Transverse colon (tissue), 4 donors: ENCODE data around the gene RAD17. TPM values are rescaled to one million over a fixed set of nuclear protein-coding genes. Genes with fewer than 3 reads are reported as not detected.
"Not testable (repeated sequence)": the region's sequence is repeated elsewhere in the genome, so short reads cannot be mapped to it uniquely, and the experiment has no call there.

Source experiments
- DNase-seq: peaks from one replicate; pipeline ENCODE4 v3.0.0-alpha.2; 2019
- H3K27ac ChIP-seq, 4 donors: fragments of 200-600 bp; sonication (generic); 2 replicates each; pipeline ENCODE4 v1.5.1; 2016 to 2018; ENCODE audit warnings: inconsistent platforms in 4 of 4
- H3K27me3 ChIP-seq: fragments of 200-600 bp; sonication (generic); 2 replicates; pipeline ENCODE4 v1.5.1; 2017; ENCODE audit warnings: inconsistent platforms
- H3K36me3 ChIP-seq, 4 donors: fragments of 200-600 bp; sonication (generic); 2 replicates each; pipeline ENCODE4 v1.5.1; 2017 to 2019; ENCODE audit warnings: inconsistent platforms in 4 of 4
- H3K4me1 ChIP-seq, 4 donors: fragments of 200-600 bp; sonication (generic); 2 replicates each; pipeline ENCODE4 v1.5.1; 2017 to 2020; ENCODE audit warnings: inconsistent platforms in 4 of 4
- H3K4me3 ChIP-seq, 4 donors: fragments of 200-600 bp; sonication (generic); 1 replicate in 1 of 4; 2 replicates in 3 of 4; pipeline versions ENCODE4 v1.5.1 to v1.6.1; 2017 to 2019; ENCODE audit warnings: inconsistent platforms in 4 of 4
- H3K9me3 ChIP-seq, 2 donors: fragments of 200-600 bp; sonication (generic); 2 replicates each; pipeline ENCODE4 v1.5.1; 2017 to 2019; ENCODE audit warnings: inconsistent platforms in 2 of 2
- EP300 ChIP-seq: sonication (generic); formaldehyde crosslinking; IDR thresholded peaks from one replicate; pipeline ENCODE4 v1.6.1; 2017; ENCODE audit warnings: antibody characterized with exemption, low read depth
- POLR2A ChIP-seq: fragments of 450-650 bp; IDR thresholded peaks from one replicate; pipeline ENCODE4 v1.6.1; 2016; ENCODE audit warnings: antibody characterized with exemption, mild to moderate bottlenecking, moderate library complexity
- POLR2AphosphoS5 ChIP-seq, 3 donors: sonication (generic); formaldehyde crosslinking; IDR thresholded peaks; one replicate each; pipeline ENCODE4 v1.6.1; 2016; ENCODE audit warnings: antibody characterized with exemption in 3 of 3
- WGBS, 2 donors: methylation state at CpG; one replicate each; pipeline ENCODE4 v1.1.5; 2018; ENCODE audit warnings: low coverage in 1 of 2; 5-methylcytosine and 5-hydroxymethylcytosine counted together
- in situ Hi-C, 4 donors: fragments of 200-750 bp; cut with MboI; loops; one replicate each; pipeline versions ENCODE4 v1.15.0 to v1.15.1; 2017; ENCODE audit warnings: low sequenced_read_pairs in 3 of 4, low pct_ligation_motif_present in 1 of 4, low pct_unique_long_range_greater_than_20kb in 1 of 4
- intact Hi-C: fragments of 100-400 bp; cut with DNase I; formaldehyde crosslinking; loops from one replicate; pipeline ENCODE4 v1.15.1; 2023; ENCODE audit warnings: low total_unique reads
- total RNA-seq, 4 donors: library from RNA; depleted of rRNA; stranded (reverse); fragments of >200 nt; gene quantifications; one replicate each; pipeline ENCODE4 v1.1.0, GENCODE V29; 2016
- TF ChIP-seq, protein P1 (sequence below), 5 experiments: fragments of 200-600 bp in 3 of 5; fragments of 450-650 bp in 2 of 5; sonication (generic) in 3 of 5; IDR thresholded peaks; 1 replicate in 2 of 5; 2 replicates in 3 of 5; pipeline ENCODE4 v1.5.1; 2016 to 2017; ENCODE audit warnings: antibody characterized with exemption in 5 of 5, inconsistent platforms in 3 of 5, mild to moderate bottlenecking in 2 of 5, moderate library complexity in 1 of 5

RAD17 gene
- total RNA-seq, 4 donors from 2014 or later: 2.6 to 19.1 (median 9.8) TPM

DNA sequence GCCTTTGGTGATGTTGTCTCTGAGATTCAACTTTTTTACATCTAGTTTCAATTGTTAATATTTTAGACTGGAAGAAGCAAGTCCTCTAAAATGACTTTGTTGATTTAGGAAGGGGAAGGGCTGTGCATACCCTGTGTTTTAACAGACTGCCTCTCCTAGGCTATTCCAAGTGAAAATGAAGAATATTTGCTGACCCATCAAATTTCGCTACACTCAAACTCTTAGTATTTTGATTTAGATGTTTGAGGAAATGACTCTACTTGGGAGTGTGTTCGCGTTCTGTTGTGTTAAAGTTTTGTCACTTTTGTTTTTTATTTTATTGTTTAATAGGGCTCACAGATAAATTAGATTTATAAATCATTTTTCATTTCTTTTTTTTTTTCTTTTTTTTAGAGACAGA, 48.9 kb downstream of the RAD17 start:
- Histone ChIP-seq H3K4me1 (peaks cover 0 to 2% (median 0%) of the 10 kb centered on the region in 4 donors), H3K4me3 (no peak overlapping the region), H3K9me3 (no peaks in the 10 kb centered on the region), H3K36me3 (no peaks in the 10 kb centered on the region), H3K27ac (no peak overlapping the region), H3K27me3 (no peaks in the 10 kb centered on the region)
- DNase-seq: no peak
- intact Hi-C loops (no loop called here), in situ Hi-C loops (no loop called here)
- TF ChIP-seq POLR2AphosphoS5 (IDR thresholded peaks at IDR 0.05): no peak
- TF ChIP-seq, protein P1, sequence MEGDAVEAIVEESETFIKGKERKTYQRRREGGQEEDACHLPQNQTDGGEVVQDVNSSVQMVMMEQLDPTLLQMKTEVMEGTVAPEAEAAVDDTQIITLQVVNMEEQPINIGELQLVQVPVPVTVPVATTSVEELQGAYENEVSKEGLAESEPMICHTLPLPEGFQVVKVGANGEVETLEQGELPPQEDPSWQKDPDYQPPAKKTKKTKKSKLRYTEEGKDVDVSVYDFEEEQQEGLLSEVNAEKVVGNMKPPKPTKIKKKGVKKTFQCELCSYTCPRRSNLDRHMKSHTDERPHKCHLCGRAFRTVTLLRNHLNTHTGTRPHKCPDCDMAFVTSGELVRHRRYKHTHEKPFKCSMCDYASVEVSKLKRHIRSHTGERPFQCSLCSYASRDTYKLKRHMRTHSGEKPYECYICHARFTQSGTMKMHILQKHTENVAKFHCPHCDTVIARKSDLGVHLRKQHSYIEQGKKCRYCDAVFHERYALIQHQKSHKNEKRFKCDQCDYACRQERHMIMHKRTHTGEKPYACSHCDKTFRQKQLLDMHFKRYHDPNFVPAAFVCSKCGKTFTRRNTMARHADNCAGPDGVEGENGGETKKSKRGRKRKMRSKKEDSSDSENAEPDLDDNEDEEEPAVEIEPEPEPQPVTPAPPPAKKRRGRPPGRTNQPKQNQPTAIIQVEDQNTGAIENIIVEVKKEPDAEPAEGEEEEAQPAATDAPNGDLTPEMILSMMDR (IDR thresholded peaks at IDR 0.05): no peak
- TF ChIP-seq POLR2A: no peak
- no peak for TF ChIP-seq EP300
- 94 to 96% methylated on average over 3 of the region's 3 CpGs for whole genome bisulfite sequencing, 2 donors

DNA sequence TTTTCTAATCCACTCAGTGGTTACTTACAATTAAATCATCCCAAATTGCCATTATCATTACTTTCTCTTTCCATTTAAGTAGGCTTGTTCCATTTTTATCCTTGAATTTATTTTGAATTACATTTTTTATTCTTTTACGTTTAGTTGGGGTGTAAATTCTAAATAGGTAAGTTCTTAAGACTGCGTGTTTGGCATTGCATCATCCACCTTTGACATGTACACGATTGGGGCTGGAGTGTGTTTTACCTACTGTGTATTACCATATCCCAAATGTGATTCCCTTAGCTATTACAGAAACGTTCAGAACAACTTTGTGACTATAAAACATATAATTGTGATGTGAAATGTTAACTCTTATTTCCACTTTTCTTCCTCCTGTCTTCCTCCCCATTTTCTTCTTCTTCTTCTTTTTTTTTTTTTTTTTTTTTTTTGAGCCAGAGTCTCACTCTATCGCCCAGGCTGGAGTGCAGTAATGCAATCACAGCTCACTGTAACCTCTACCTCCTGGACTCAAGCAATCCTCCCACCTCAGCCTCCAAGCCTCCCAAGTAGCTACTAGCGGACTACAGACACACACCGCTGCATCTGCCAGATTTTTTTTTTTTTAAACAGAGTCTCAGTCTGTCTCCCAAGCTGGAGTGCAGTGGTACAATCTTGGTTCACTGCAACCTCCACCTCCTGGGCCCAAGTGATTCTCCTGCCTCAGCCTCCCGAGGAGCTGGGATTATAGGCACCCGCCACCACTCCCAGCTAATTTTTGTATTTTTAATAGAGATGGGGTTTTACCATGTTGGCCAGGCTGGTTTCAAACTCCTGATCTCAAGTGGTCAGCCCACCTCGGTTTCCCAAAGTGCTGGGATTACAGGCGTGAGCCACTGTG, 62.0 kb downstream of the RAD17 start:
- DNase-seq: no peak
- Histone ChIP-seq H3K27ac (no peak overlapping the region), H3K27me3 (no peaks in the 10 kb centered on the region), H3K36me3 (peaks cover 0 to 8% (median 0%) of the 10 kb centered on the region in 4 donors), H3K4me1 (no peaks in the 10 kb centered on the region), H3K9me3 (no peaks in the 10 kb centered on the region), H3K4me3 (no peak overlapping the region)
- in situ Hi-C loops: no loop called here
- no peak for TF ChIP-seq EP300
- TF ChIP-seq, protein P1 (IDR thresholded peaks at IDR 0.05): no peak
- no peak for TF ChIP-seq POLR2AphosphoS5 (IDR thresholded peaks at IDR 0.05)
- no peak for TF ChIP-seq POLR2A
- intact Hi-C loops: no loop called here
- WGBS, 2 donors: 76 to 84% methylated on average over 7 to 11 of the region's 11 CpGs

DNA sequence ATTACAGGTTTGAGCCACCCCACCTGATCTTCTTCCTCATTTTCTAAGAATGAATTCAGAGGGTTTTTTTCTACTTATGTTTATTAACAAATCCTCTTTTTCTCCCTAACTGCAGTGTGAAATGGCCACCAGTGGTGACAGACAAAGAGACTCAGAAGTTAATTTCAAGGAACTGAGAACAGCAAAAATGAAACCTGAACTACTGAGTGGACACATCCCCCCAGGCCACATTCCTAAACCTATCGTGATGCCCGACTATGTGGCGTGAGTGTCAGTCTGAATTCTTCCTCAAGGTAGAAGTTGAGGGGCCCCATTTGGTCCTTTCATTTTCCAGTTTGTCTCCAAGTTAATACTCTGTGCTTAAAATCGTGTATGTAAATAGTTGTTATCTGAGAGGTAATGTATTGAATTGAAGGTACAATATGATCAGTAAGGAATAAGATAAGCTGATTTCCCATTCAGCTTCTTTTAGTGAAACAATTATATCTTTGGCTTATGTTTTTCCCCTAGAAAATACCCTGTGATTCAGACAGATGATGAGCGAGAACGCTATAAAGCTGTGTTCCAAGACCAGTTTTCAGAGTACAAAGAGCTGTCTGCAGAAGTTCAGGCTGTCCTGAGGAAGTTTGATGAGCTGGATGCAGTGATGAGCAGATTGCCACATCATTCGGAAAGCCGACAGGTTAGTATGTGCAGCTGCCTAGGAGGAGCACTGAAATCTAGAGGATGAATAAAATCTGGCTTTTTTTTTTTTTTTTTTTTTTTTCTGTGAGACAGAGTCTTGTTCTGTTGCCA, 63.0 kb downstream of the RAD17 start:
- Histone ChIP-seq H3K27me3 (no peaks in the 10 kb centered on the region), H3K4me1 (no peaks in the 10 kb centered on the region), H3K36me3 (peaks cover 0 to 8% (median 0%) of the 10 kb centered on the region in 4 donors), H3K4me3 (no peak overlapping the region), H3K27ac (no peak overlapping the region), H3K9me3 (no peaks in the 10 kb centered on the region)
- WGBS, 2 donors: 70 to 91% methylated on average over 8 of the region's 8 CpGs
- DNase-seq: no peak
- TF ChIP-seq EP300 (no peak), POLR2A (no peak), POLR2AphosphoS5 (IDR thresholded peaks at IDR 0.05) (no peak)
- TF ChIP-seq, protein P1 (IDR thresholded peaks at IDR 0.05): no peak
- in situ Hi-C loops (no loop called here), intact Hi-C loops (no loop called here)

DNA sequence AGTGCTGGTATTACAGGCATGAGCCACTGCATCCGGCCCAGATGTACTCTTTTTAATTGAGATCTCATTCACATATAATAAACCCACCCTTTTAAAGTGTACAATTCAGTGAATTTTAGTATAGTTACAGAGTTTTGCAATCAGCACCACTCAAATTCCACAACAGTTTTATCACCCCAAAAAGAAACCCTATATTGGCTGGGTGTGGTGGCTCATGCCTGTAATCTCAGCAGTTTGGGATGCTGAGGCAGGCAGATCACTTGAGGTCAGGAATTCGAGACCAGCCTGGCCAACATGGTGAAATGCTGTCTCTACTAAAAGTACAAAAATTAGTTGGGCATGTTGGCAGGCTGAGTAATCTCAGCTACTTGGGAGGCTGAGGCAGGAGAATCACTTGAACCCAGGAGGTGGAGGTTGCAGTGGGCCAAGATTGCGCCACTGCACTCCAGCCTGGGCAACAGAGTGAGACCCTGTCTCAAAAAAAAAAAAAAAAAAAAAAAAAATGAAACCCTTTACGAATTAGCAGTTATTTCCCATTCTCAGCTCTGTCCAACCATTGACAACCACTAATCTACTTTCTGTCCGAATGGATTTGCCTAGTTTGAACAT, 65.8 kb downstream of the RAD17 start:
- DNase-seq, in situ Hi-C loops, intact Hi-C loops, H3K4me3 ChIP-seq, H3K36me3 ChIP-seq, H3K27me3 ChIP-seq, H3K27ac ChIP-seq, H3K9me3 ChIP-seq, H3K4me1 ChIP-seq: not testable (repeated sequence)
- WGBS, 2 donors: 86 to 95% methylated on average over 2 to 5 of the region's 5 CpGs
